Psoas muscle (tissue), 8 donors: ENCODE data around the gene CCDC154. TPM values are rescaled to one million over a fixed set of nuclear protein-coding genes. Genes with fewer than 3 reads are reported as not detected.

Experiments used
- ATAC-seq, 4 donors: fragments of 200-7000 bp; cut with Tn5 transposase; one replicate each; pipeline ENCODE4 v1.9.1; 2020; ENCODE audit warnings: moderate library complexity in 3 of 4, mild to moderate bottlenecking in 2 of 4
- DNase-seq, 2 donors: peaks; one replicate each; pipeline ENCODE4 v3.0.0-alpha.2; 2020
- H3K27ac ChIP-seq: fragments of 200-600 bp; one replicate; pipeline ENCODE4 v1.8.0; 2022
- H3K27me3 ChIP-seq, 3 donors: fragments of 200-600 bp in 1 of 3; one replicate each; pipeline versions ENCODE4 v1.6.1 to v1.8.0; 2013 to 2022; ENCODE audit warnings: low read length in 2 of 3, mild to moderate bottlenecking in 2 of 3, moderate library complexity in 1 of 3; ENCODE audit not compliant: insufficient read depth in 3 of 3
- H3K36me3 ChIP-seq, 2 donors: fragments of 200-600 bp in 1 of 2; one replicate each; pipeline versions ENCODE4 v1.6.1 to v1.8.0; 2013 to 2022; ENCODE audit warnings: low read depth in 1 of 2, mild to moderate bottlenecking in 1 of 2, moderate library complexity in 1 of 2; ENCODE audit not compliant: insufficient read depth in 1 of 2
- H3K4me1 ChIP-seq: fragments of 200-600 bp; one replicate; pipeline ENCODE4 v1.8.0; 2022
- H3K4me3 ChIP-seq: fragments of 200-600 bp; one replicate; pipeline ENCODE4 v1.8.0; 2022; ENCODE audit warnings: mild to moderate bottlenecking
- H3K9me3 ChIP-seq: fragments of 200-600 bp; one replicate; pipeline ENCODE4 v1.8.0; 2022
- WGBS, 3 donors: extraction: QIAGEN DNeasy Blood & Tissue Kit; methylation state at CpG; one replicate each; pipeline versions ENCODE4 v1.1.6 to v1.1.7; 2013; 5-methylcytosine and 5-hydroxymethylcytosine counted together
- intact Hi-C, 2 donors: fragments of 100-400 bp; cut with DNase I; formaldehyde crosslinking; loops; one replicate each; pipeline versions ENCODE4 v1.11.0 to v1.14.2; 2022
- polyA plus RNA-seq, 3 donors: library from polyadenylated mRNA; stranded (reverse); fragments of 200-250 nt; gene quantifications; one replicate each; pipeline ENCODE4 v1.2.3, GENCODE V29; 2013
- total RNA-seq, 4 donors: library from RNA; stranded (reverse); fragmentation: NEBNext Ultra II Directional in 2 of 4; extraction: Animal tissue kit (Norgen Biotek cat#: 25700) in 2 of 4; gene quantifications; one replicate each; pipeline versions ENCODE4 v1.2.1 to v1.2.4, GENCODE V29; 2021 to 2023
- TF ChIP-seq, protein P1 (sequence below): fragments of 200-600 bp; IDR thresholded peaks from one replicate; pipeline ENCODE4 v1.8.0; 2022; ENCODE audit warnings: antibody characterized with exemption
- donor health status: healthy with polysubstance abuse.
- donor health status: DM: no; HTN: no; CAD: no; lungs with moderate emphysema.
- donor health status: Bipolar disorder and iron deficiency.
- donor health status: healthy.
- donor health status: DM: yes; HTN: yes; CAD: no.
- donor health status: DM: no; HTN: no; CAD: no.
- donor health status: DM: no; HTN: no; CAD: no.
- donor health status: DM: yes; HTN: yes; CAD: no.

Gene CCDC154
- total and polyA plus RNA-seq, 7 donors = 0.21 to 1.5 (median 0.40) TPM; not detected in 1

DNA sequence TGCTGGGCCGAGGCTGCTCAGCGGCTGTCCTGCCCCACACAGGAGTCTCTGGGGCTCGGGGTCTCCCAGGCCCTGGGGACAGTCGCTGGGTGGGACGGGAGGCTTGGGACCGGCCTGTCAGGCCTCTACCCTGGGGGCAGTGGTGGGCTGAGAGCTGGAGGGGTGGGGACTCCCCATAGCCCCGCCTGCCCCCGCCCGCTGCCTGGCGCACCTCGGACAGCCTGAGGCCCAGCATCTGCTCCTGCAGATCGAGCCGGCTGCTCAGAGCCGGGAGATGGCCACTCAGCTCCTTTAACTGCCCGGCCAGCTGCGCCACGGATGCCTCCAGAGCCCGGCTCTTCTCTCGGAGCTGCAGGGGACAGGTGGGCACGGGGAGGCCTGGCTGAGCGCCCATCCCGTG, 6.8 kb downstream of the CCDC154 start:
- WGBS, 3 donors = 66 to 74% (median 72%) methylated on average over 16 to 22 of the region's 22 CpGs
- H3K27me3 ChIP-seq = no peaks in the 10 kb centered on the region
- DNase-seq (no peak), ATAC-seq (no peak)
- TF ChIP-seq, protein P1, sequence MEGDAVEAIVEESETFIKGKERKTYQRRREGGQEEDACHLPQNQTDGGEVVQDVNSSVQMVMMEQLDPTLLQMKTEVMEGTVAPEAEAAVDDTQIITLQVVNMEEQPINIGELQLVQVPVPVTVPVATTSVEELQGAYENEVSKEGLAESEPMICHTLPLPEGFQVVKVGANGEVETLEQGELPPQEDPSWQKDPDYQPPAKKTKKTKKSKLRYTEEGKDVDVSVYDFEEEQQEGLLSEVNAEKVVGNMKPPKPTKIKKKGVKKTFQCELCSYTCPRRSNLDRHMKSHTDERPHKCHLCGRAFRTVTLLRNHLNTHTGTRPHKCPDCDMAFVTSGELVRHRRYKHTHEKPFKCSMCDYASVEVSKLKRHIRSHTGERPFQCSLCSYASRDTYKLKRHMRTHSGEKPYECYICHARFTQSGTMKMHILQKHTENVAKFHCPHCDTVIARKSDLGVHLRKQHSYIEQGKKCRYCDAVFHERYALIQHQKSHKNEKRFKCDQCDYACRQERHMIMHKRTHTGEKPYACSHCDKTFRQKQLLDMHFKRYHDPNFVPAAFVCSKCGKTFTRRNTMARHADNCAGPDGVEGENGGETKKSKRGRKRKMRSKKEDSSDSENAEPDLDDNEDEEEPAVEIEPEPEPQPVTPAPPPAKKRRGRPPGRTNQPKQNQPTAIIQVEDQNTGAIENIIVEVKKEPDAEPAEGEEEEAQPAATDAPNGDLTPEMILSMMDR = no peak
- no peaks in the 10 kb centered on the region for H3K4me1 ChIP-seq
- H3K9me3 ChIP-seq = no peaks in the 10 kb centered on the region
- no peak overlapping the region for H3K27ac ChIP-seq
- intact Hi-C loops = no loop called here
- peaks cover 0 to 7% of the 10 kb centered on the region in 2 donors for H3K36me3 ChIP-seq
- no peak overlapping the region for H3K4me3 ChIP-seq

DNA sequence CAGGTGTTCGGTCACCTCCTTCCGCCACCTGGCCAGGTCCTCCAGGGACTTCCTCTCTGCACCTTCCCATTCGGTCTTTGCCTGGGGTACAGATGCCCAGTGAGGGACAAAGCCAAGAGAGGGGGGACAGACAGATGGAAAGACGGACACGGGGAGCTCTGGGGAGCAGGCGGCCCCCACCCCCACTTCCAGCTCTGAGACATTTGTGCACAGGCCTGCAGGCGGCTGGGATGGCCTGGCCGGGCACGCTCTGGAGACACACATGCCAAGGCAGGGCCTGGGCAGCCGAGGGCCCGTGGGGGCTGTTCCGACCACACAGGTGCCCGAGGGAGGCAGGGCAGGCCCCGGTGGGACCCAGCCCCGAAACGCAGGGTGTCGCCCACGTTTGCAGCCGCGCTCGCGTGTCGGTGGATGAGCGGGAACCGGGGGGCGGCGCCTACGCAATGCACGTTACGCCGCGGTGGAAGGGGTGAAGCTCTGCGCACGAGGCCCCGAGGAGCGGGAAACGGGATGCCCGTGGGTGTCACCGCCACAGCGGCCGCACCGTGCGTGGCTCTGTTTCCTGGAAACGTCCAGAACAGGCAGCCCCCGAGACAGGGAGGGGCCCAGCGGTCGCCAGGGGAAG, 7.5 kb downstream of the CCDC154 start:
- no peaks in the 10 kb centered on the region for H3K27me3 ChIP-seq
- DNase-seq (no peak), ATAC-seq (no peak)
- H3K27ac ChIP-seq = no peak overlapping the region
- no peaks in the 10 kb centered on the region for H3K4me1 ChIP-seq
- no peak overlapping the region for H3K4me3 ChIP-seq
- TF ChIP-seq, protein P1 = no peak
- H3K9me3 ChIP-seq = no peaks in the 10 kb centered on the region
- intact Hi-C loops = no loop called here
- peaks cover 0 to 7% of the 10 kb centered on the region in 2 donors for H3K36me3 ChIP-seq
- 86 to 93% (median 92%) methylated on average over 47 of the region's 47 CpGs for WGBS, 3 donors

DNA sequence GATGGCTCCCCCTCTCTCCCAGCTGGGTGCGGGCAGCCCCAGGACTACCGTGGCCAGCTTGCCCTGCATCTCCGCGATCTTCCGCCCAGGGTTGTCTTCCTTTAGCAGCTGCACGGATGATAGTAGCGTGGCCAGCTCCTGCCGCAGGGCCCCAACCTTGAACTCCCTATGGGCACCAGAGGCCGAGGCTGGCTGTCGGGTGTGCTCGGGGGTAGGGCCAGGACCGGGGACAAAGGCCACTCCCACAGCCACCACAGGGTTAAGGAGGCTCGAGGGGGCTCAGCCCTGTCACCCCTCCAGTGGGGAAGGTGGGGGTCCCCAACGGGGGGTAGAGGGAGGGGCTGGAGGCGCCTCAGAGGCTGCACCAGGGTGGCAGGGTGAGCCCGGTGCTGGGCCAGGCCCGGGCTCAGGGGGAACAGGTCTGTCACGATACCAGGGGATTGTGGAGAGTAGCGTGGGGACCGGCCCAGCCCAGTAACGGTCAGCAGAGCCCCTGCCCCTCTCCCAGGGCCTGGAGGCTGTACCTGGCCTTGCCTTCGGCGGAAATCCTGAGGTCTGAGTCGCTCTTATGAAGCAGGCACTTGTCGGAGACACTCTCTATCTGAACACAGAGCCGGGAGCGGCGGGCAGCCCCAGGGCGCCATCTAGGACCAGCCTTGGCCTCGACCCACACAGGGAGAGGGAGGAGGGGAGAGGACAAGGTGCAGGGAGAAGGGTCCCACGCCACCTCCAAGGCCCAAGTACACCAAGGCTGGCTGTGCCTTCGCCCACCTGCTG, 8.2 kb downstream of the CCDC154 start:
- Histone ChIP-seq H3K4me3 (no peak overlapping the region), H3K9me3 (no peaks in the 10 kb centered on the region), H3K36me3 (peaks cover 0 to 7% of the 10 kb centered on the region in 2 donors), H3K27ac (no peak overlapping the region), H3K27me3 (no peaks in the 10 kb centered on the region), H3K4me1 (no peaks in the 10 kb centered on the region)
- TF ChIP-seq, protein P1 = no peak
- DNase-seq (no peak), ATAC-seq (no peak)
- 81 to 89% (median 83%) methylated on average over 27 to 32 of the region's 32 CpGs for WGBS, 3 donors
- intact Hi-C loops = loop anchor here in 1 of 2 donors (2.0 kb wide), 1 partner anchor 131 kb away; no protein-coding TSS in a partner anchor

DNA sequence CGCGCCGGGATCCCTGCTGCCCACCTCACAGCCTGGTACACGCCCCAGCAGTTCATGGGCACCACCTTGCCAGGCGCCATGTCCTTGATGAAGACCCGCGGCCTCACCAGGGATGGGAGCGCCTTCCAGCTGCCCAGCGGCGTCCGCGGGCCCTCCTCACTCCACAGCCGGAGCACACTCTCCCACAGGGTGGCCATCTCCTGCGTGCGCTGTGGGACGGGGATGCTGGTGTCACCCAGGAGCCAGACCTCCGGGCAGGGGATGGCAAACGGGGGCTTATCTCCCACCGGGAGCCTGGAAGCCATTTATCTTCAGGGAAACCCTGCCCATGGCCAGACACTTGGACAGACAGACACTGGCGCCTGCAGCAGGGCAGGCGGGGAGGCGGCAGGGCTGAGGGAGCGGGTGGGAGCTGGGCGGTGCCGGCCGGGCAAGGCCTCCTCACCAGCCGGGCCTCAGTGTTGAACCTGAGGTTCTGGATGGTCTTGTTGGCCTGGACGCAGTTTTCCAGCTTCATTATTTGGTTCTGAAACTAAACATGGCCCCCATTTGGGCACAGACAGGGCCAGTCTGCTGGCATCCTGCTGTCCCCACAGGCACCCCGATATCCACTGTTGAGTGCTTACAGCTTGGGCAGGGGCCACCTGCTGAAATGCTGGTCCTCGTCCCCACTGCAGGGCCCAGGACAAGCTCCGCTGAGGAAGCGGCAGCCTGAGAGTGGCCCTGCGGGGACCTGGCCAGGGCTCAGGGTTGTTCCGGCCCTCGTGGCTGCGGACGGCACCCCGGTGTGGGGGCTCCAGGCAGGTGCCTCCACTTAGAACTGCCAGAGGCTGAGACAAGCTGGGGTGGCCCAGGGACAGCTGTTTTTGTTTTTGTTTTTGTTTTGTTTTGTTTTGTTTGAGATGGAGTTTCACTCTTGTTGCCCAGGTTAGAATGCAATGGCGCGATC, 9.4 kb downstream of the CCDC154 start:
- no peak overlapping the region for H3K4me3 ChIP-seq
- H3K27me3 ChIP-seq = no peaks in the 10 kb centered on the region
- H3K36me3 ChIP-seq = peaks cover 0 to 7% of the 10 kb centered on the region in 2 donors
- DNase-seq (no peak), ATAC-seq (no peak)
- H3K27ac ChIP-seq = no peak overlapping the region
- 93 to 94% (median 93%) methylated on average over 35 to 40 of the region's 40 CpGs for WGBS, 3 donors
- intact Hi-C loops = loop anchor here in 1 of 2 donors (2.0 kb wide), 1 partner anchor 132 kb away; no protein-coding TSS in a partner anchor
- TF ChIP-seq, protein P1 = no peak
- no peaks in the 10 kb centered on the region for H3K4me1 ChIP-seq
- H3K9me3 ChIP-seq = no peaks in the 10 kb centered on the region
